Measurements from ENCODE around the gene MACROD2.
"Not testable (repeated sequence)": the region's sequence is repeated elsewhere in the genome, so short reads cannot be mapped to it uniquely, and the experiment has no call there.

The MACROD2 gene

DNA sequence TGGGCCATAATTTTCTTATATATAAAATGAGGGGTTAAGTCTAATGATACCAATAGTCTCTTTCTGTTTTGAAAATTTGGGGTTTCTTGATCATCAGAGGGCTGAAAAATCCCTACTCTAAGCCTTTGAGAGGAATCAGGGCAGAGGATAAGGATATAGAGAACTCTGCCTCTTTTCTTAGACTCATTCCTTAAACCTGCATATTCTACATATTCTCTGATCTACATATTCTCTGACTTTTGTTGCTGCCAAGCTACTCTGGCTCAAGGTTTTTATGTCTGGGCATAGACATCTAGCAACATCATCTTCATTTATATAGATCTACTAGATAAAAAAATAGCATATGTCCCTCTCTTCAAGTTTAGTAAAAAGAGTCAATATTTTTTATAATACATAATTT lies 270.9 kb downstream of the MACROD2 start:
- DNase-seq (ENCODE audit: low spot score) = no peak

DNA sequence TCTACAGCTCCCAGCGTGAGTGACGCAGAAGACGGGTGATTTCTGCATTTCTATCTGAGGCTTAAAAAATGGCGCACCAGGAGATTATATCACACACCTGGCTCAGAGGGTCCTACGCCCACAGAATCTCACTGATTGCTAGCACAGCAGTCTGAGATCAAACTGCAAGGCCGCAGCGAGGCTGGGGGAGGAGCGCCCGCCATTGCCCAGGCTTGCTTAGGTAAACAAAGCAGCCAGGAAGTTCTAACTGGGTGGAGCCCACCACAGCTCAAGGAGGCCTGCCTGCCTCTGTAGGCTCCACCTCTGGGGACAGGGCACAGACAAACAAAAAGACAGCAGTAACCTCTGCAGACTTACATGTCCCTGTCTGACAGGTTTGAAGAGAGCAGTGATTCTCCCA lies 275.4 kb downstream of the MACROD2 start:
- not testable (repeated sequence) for DNase-seq (ENCODE audit: low spot score)

DNA sequence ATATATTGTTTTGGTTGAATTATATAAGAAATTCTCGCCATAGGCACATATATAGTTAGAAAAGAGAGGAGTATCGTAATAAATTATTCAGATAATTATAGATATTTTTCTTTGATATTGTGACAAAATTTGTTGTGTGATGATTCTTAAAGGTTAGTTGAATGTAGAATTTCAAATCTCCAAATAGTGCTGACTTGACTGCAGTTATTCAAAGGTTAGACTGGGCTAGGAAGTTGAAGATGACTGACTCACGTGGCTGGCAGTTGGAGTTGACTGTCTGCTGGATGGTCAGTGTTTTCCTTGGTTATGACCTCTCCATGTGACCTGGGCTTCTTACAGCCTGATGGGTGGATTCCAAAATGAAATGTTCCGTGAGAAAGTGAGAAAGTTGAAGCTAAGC lies 286.8 kb downstream of the MACROD2 start:
- DNase-seq (ENCODE audit: low spot score) = no peak

DNA sequence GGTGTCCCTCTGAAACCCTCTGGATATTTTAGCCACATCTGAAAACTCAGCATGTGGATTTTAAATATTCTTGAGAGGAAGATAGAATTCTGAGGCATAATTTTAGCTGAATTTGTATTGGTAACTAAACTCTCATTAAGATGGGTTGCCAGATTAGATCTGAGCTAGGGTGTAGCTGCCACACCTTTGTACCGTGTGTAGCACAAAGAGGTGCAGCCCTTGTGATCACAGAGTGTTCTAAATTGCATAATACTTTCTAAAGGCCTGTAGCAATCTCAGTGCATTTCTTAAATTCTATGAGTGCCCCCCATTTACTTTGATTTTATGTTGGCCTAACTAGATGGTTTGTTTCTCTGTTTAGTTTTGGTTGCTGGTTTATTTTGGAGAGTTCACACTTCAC lies 289.1 kb downstream of the MACROD2 start:
- DNase-seq (ENCODE audit: low spot score) = no peak

DNA sequence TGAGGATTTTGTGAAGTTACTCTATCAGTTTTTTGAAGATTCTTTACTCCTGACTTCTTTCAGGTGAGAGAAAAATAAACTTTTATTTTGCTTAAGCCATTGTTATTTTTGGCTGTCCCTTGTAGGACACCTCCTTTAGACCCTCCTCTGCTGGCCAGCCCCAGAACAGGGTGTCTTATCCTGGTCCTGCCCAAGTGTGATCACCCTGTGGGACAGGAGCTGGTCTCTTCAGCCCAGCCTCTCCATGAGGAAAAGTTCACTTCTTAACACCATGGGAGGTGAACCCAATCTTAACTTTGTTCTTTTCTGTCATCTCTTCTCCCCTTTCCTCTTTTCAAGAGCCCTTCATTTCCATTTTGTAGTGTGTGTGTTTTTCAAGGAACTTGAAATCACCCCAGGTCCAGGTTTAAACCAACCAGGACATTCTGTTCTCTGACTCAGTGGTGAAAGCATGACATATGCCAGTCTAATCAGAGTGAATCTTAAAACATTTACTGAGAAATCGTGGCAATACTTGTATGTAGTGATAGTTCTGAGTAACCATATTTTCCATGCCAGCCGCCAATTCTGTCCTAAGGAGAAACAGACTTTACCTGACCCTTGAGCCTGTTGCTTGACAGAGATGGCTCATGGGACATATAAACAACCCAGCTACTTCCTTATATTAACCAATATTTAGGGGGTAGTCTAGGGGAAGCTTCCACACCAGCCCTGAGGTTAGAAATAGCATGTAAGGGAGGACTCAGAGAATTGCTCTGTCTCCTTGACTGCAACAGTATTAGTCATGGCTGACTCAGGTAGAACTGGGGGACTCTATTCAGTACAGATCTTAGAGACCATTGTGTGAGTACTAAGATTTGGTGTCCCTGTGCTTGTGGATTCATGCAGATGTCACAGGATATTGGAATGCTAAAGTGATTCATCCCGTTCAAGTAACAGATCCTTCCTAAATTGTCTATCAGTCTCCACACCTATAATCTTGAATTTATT lies 293.3 kb downstream of the MACROD2 start:
- no peak for DNase-seq (ENCODE audit: low spot score)

DNA sequence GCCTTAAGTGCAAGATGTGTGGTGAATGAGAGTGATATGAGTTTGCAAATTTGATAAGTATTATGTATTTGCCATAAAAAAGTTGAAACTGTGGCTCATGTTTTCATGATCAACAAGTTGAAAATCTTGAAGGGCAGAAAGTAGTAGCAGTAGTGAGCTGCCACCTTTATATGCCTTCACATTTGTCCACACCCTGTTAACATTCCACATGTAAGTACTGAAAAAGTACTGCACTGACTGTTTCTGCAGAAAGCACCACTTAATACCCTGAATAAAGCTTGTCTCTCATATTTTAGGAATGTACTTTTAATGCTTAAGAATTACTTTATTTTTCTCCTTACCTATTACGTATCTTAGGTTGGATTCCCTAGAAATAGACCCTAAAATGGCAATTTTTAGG lies 296.2 kb downstream of the MACROD2 start:
- DNase-seq (ENCODE audit: low spot score) = no peak

DNA sequence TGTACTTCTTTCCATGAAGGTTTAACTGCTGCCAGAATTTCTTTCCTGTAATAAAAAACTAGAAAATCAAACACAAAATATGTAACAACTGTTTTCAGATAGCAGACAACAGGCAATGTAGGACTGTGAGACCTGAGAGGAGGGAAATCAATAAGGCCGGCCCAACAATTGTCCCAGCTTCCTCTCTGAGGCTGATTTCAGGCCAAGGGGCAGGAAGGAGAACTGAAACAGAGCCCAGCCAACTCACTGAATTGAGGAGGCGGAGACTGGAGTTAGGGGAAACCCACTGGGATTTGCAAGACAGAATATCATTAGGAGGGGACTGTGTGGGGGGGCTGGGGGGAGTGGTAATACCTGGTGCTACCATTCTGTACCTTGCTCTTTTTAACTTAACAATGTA lies 299.9 kb downstream of the MACROD2 start:
- no peak for DNase-seq (ENCODE audit: low spot score)

DNA sequence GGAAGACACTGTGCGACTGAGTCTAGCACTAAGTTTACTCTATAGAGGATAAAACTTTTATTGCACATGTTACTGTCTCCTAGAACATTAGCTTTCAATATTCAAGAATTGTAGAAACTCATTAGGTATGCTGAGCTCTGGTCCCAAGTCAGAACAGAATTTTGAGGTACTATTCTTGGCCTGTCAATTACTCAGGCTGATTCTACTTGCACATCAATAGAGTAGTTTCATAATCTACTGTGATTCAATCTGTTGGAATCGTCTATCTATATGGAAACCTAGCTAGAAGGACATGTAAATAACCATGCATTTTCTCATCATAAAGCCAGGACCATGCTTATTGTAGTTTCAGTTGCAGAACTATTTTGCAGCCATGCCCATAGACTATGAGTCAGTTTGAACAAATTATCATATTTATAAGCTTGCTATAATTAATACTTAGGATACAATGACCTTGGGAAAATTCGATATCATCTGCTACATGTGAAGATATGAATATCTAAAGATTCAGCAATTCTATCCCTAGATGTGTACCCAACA lies 300.5 kb downstream of the MACROD2 start:
- DNase-seq (ENCODE audit: low spot score) = no peak

DNA sequence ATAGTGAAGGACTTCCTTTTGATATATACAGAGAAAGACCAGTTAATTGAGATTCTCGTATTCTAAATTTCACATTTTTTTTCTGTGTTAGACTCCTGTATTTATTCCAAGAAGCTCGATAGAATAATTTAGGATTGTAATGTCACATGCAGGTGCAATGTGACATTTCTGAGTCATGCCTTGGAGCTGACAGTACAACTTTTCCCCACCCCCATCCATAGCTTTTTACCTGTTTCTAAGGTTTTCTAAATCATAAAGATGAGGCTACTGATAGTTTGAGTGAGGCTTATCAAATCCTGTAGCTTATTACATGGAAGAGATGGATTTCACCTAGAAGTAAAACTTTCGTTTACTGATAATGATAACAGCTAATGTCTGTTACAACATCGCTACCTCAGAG lies 304.5 kb downstream of the MACROD2 start:
- no peak for DNase-seq (ENCODE audit: low spot score)

DNA sequence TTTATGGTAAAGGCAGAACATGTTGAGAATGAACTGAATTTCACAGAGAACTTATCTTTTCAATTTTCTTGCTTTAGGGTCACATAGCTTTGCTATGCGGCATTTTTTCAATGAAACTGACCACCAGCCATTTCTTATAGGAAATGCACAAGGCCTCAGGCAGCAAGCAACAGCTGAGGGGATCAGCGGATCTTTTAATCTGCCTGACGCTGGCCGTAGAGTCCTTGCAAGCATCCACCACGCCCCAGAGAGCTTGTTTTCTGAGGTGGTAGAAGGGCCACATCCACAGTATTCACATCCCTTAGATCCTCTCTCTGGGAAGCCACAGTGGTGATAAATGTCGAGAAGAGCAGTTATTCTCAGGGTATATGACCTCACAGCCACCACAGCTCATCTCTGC lies 307.8 kb downstream of the MACROD2 start:
- no peak for DNase-seq (ENCODE audit: low spot score)

DNA sequence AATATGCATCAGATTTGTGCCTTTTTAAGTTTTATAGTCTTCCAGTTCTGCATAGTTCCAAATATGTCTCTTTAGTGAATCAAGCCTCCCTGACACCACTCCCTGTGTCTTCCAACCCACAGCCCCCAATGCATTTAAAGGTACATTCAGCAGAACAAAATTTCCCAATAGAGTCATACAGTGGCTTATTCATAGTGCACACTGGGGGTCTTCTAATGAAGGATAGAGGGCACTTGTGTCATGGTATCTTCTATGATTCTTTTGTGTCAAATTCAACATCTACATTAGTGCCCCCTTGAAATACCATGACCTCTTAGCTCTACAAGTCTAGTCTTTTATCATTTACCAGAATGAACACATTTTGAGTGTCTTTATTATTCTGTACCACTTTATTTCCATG lies 308.3 kb downstream of the MACROD2 start:
- no peak for DNase-seq (ENCODE audit: low spot score)

DNA sequence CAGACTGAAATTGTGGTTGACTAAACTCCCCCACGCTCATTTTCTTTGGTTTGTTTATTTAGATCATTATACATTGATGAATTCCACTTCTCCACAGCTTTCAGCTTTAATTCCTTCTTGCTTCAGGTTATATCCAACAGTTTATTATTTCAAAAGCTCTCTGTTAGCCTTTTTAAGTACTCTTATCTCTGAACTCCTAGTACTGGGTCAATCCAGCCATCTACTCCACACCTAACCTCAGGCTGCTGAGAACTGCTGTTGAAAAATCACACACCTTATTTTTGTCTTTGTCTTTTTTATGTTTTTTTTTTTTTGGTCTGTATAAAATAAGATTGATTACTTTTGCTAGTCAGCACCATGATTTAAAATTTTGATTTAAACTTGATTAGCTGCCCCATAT lies 309.2 kb downstream of the MACROD2 start:
- no peak for DNase-seq (ENCODE audit: low spot score)

DNA sequence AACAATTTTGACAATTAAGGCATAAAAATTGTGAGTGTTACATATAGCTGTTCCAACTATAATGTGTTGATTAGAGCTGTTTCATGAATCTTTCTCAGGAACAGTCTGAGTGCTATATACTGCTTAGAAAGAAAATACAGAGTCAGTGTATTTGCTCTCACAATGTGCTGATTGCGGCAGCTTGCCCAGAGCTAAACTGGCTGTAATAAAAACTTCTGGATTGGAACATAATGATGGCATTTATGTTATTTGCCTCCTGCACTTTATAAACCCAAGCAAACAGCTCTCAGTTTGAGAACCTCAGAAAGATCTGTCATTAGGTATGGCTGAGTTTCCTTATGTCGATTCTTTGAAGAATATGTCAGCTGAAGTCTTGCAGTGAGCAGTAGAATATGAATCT lies 312.6 kb downstream of the MACROD2 start:
- no peak for DNase-seq (ENCODE audit: low spot score)

DNA sequence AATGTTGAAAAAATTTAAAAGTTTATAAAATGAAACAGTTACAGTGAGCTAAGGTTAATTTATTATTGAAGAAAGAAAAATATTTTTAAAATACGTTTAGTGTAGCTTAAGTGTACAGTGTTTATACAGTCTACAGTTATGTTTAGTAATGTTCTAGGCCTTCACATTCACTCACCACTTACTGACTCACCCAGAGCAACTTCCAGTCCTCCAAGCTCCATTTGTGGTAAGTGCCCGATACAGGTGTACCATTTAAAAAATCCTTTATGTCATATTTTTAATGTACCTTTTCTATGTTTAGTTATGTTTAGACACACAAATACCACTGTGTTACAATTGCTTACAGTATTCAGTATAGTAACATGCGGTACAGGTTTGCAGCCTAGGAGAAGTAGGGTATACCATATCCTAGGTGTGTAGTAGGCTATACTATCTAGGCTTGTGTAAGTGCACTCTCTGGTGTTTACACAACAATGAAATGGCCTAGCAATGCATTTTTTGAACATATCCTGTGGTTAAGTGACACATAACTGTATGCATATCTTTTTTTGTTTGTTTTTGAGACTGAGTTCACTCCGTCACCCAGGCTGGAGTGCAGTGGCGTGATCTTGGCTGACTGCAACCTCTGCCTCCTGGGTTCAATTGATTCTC lies 315.8 kb downstream of the MACROD2 start:
- DNase-seq (ENCODE audit: low spot score) = no peak

DNA sequence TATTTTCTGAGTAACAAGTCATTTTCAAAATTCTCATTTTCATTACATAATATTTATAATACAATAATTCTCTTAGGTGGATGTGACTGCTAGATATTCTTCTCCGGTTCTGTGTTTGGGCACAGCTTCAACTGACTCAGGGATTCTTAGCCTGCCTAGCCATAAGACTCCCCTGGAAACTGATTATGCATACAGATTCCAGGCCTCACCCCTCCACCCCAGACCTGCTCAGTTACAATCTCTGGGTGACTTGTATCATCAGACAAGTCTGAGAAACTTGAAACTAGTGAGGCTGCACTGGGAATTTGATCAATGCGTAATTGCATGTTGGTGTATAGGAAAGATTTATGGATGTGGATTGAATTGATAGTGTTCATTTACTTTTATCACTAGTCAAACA lies 316.7 kb downstream of the MACROD2 start:
- DNase-seq (ENCODE audit: low spot score) = no peak

DNA sequence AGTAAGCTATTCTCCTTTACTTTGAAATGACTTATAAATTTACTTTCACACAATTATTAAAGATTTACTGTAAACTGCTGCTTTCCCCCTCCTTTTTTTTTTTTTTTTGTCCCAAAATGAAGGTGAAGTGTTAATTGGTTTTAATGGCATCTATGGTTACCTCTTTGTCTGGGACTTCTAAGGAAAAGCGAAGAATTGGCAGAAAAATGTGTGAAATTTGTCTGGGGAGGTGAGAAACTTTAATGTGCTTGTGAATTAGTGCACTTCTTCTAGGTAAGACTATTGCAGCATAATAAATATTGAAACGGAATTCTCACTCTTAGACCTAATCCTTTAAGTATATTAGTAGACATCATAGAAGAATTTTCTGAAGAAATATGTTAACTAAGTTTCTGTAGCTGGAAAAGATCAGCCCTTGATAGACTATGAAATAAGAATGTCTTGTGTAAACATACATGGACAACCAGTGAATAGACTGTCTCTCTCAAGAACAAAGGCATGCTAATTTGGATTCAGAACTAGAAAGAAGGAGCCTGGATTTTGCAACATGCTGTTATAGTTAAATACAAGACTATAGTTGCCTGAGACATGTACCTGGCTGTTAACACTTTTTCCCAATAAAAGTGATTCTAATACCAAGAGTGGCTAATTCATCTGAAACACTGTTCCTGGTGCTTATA lies 318.2 kb downstream of the MACROD2 start:
- DNase-seq (ENCODE audit: low spot score) = no peak

DNA sequence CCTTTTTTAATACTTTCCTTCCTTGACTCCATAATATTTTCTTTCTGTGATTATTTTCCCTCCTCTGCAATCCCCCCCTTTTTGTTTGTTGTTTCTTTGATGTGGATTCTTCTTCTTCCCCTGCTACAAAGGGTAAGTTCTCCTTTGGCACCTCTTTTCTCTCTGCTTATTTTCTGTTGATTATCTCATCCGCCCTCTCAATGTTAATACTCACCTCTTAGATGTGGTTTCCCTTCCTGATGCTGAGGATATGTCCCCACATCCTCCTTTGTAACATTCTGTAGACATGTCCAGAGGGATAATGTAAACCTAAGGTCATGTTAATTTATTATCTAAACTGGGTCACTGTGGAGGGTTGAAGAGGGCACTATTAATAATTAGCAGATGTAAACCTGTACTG lies 324.4 kb downstream of the MACROD2 start:
- DNase-seq (ENCODE audit: low spot score) = no peak

DNA sequence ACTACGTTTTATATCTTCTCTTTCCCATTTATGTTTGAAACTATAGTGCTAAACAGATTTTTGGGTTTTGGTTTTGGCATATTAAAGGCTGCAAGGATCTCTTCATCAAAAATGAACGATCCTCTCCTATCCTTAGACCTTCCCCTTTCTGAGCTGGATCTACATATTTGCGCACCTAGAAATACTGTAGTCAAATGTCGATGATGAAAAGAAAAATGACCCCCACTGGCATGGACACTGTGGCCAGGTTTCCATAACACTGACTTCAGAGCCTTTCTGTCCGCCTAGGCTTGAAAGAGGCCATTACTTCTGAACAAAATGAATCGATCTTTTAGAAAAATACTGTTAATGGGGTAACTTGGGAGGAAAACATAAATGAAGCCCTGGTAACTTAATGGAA lies 336.3 kb downstream of the MACROD2 start:
- DNase-seq (ENCODE audit: low spot score) = no peak

DNA sequence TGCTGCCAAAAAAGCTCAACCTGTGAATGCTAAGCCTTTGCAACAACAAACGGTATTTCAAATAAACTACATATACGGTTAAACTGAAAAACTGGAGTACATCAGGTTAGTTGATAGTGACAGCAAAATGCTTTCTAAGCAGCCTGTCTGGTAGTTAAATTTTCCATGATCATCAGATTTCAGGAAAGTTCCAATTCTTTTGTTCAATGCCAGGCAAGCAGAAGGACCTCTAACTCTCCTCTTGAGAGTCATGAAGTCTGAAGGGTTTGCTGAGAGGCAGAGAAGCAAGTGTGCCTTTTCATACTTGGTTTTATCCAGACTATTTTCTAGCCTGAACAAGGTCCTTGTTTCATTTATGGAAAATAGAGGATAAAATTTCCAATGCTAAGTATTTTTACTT lies 337.6 kb downstream of the MACROD2 start:
- DNase-seq (ENCODE audit: low spot score) = no peak

DNA sequence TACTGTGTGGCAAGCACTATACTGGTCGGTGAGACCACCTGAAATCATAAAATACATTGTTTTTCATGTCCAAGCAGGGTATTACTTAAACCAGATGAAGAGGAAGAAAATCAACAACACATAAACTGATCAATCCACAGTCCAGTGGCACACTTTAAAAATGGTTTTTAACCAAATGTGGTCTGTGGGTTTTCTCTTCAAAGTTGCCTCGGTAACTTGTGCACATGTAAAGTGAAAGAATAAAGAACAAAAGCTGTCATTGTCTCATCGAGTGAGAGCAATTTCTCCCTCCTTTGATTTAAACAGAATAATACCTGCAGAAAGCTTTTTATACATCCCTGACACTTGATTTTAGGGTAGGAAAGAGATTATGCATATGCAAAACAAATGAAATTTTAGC lies 338.4 kb downstream of the MACROD2 start:
- no peak for DNase-seq (ENCODE audit: low spot score)

DNA sequence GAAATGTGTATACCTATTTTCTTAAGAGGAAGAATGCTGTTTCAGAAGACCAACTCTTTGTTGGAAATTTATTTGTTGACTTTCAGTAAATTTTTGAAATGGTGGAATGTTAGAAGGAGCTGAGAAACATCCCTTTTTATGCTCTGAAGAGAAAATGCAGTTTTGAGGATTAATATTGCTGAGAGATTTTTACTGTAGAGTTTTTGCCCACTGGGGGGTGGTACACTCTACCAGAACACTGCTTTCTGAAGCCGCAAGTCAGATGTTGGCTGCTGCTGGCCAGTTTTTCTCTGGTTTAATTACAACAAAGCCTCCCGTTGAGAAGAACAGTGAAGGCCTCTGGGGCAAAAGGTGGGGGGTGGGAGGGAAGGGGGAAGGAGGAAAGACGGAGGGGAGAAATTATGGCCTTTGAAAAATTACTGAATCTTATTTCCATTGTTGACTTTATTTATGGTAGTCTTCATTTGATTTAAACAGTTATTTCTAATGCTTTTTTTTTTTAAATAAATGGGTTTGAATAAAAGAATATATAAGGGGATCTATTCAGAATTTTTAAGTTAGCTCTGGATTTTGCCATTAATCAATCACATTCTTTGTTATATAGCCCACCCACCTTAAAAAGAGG lies 339.1 kb downstream of the MACROD2 start:
- DNase-seq (ENCODE audit: low spot score) = peak; percentile 70

DNA sequence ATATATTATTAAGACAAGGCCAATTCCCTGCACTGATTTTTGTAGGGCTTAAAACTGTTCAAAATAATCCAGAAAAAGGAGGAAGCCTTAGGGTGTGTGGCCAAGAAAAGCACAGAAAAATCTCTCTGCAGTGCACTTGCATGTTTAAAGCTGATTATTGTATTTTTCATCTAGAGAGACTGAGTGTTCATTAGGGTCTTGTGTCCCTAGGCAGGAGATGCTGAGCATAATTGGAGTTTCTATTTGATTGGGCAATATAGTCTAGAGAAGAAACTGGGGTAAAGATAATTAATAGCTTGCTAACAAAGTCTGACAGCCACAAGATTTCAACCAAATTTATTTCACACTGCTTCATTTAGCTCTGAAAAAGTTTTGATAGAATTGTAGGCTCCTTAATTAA lies 339.7 kb downstream of the MACROD2 start:
- no peak for DNase-seq (ENCODE audit: low spot score)
